ENCODE results near the gene RAPGEF3.

Gene RAPGEF3

GRCh38 chr12:47752552-47752951 is 6.1 kb downstream of the RAPGEF3 start:
- peak overlapping the region in 9 of 11 experiments; percentile 94 to 99 (median 97); a peak in 19 of 22 replicates for H3K4me2 ChIP-seq
- no peaks in the 10 kb centered on the region for H3K9me3 ChIP-seq (replicated peaks in 1 of 11)
- peak overlapping the region in 5 of 11 experiments; percentile 1 to 63 (median 34); a peak in 2 of 22 replicates for H3K9ac ChIP-seq
- no peak for TF ChIP-seq Cebpa-rat (IDR thresholded peaks at IDR 0.05)
- peak overlapping the region in 9 of 11 experiments; percentile 24 to 81 (median 67); a peak in 11 of 22 replicates for H3K27ac ChIP-seq
- H3K4me3 ChIP-seq = no peak overlapping the region
- H3K36me3 ChIP-seq = no peaks in the 10 kb centered on the region
- H3K4me1 ChIP-seq = peaks cover 57 to 100% (median 92%) of the 10 kb centered on the region in 10 experiments
- H4K20me1 ChIP-seq = peaks cover 0 to 6% (median 0%) of the 10 kb centered on the region in 11 experiments; a peak in 2 of 22 replicates
- H3K27me3 ChIP-seq = no peaks in the 10 kb centered on the region

GRCh38 chr12:47752121-47752520 is 6.6 kb downstream of the RAPGEF3 start:
- H3K4me1 ChIP-seq = peaks cover 53 to 100% (median 92%) of the 10 kb centered on the region in 10 experiments
- no peaks in the 10 kb centered on the region for H3K9me3 ChIP-seq (replicated peaks in 1 of 11)
- peak overlapping the region in 9 of 11 experiments; percentile 94 to 99 (median 97); a peak in 17 of 22 replicates for H3K4me2 ChIP-seq
- H3K27ac ChIP-seq = peak overlapping the region in 3 of 11 experiments; percentile 69 to 81 (median 74); a peak in 3 of 22 replicates
- no peaks in the 10 kb centered on the region for H3K36me3 ChIP-seq
- no peaks in the 10 kb centered on the region for H3K27me3 ChIP-seq
- TF ChIP-seq Cebpa-rat (IDR thresholded peaks at IDR 0.05) = no peak
- H3K4me3 ChIP-seq = no peak overlapping the region
- peak overlapping the region in 2 of 11 experiments; percentile 1 to 63; a peak in 1 of 22 replicates for H3K9ac ChIP-seq
- H4K20me1 ChIP-seq = peaks cover 0 to 8% (median 0%) of the 10 kb centered on the region in 11 experiments; a peak in 2 of 22 replicates

GRCh38 chr12:47751561-47751960 is 7.1 kb downstream of the RAPGEF3 start:
- Histone ChIP-seq H3K36me3 (no peaks in the 10 kb centered on the region), H3K9ac (no peak overlapping the region)
- no peak for TF ChIP-seq Cebpa-rat (IDR thresholded peaks at IDR 0.05)

GRCh38 chr12:47750916-47751470 is 7.7 kb downstream of the RAPGEF3 start:
- H3K9ac ChIP-seq = 0 out of 22 replicates have a peak overlapping the region, but pooled peaks of 2 of the 11 experiments have one; percentile 14 to 15
- H3K36me3 ChIP-seq = no peaks in the 10 kb centered on the region
- peak overlapping the region in 2 of 11 experiments; percentile 8 to 25; a peak in 2 of 22 replicates for H3K27ac ChIP-seq
- H3K4me2 ChIP-seq = peak overlapping the region; percentile 30 to 99 (median 97); a peak in 21 of 22 replicates
- no peak for TF ChIP-seq Cebpa-rat (IDR thresholded peaks at IDR 0.05)
- peaks cover 41 to 100% (median 90%) of the 10 kb centered on the region in 10 experiments for H3K4me1 ChIP-seq
- peaks cover 0 to 17% (median 0%) of the 10 kb centered on the region in 11 experiments; a peak in 3 of 22 replicates for H4K20me1 ChIP-seq
- no peak overlapping the region for H3K4me3 ChIP-seq
- no peaks in the 10 kb centered on the region for H3K27me3 ChIP-seq
- no peaks in the 10 kb centered on the region for H3K9me3 ChIP-seq (replicated peaks in 1 of 11)

More at GRCh38 chr12:47751561-47751960, 7.1 kb downstream of the RAPGEF3 start:
- H4K20me1 ChIP-seq = peaks cover 0 to 11% (median 0%) of the 10 kb centered on the region in 11 experiments; a peak in 3 of 22 replicates
- H3K4me2 ChIP-seq = peak overlapping the region in 9 of 11 experiments; percentile 94 to 99 (median 97); a peak in 18 of 22 replicates
- no peaks in the 10 kb centered on the region for H3K9me3 ChIP-seq (replicated peaks in 1 of 11)
- no peaks in the 10 kb centered on the region for H3K27me3 ChIP-seq
- no peak overlapping the region for H3K4me3 ChIP-seq
- peak overlapping the region in 1 of 11 experiments; percentile 25; a peak in 2 of 22 replicates for H3K27ac ChIP-seq
- H3K4me1 ChIP-seq = peaks cover 47 to 100% (median 92%) of the 10 kb centered on the region in 10 experiments

GRCh38 chr12:47750229-47750798 is 8.4 kb downstream of the RAPGEF3 start:
- Histone ChIP-seq H4K20me1 (peaks cover 0 to 24% (median 0%) of the 10 kb centered on the region in 11 experiments; a peak in 3 of 22 replicates), H3K27ac (0 out of 22 replicates have a peak overlapping the region, but pooled peaks of 1 of the 11 experiments have one; percentile 8), H3K4me1 (peaks cover 35 to 100% (median 83%) of the 10 kb centered on the region in 10 experiments), H3K9ac (0 out of 22 replicates have a peak overlapping the region, but pooled peaks of 1 of the 11 experiments have one; percentile 15), H3K4me2 (peak overlapping the region; percentile 30 to 99 (median 97)), H3K36me3 (no peaks in the 10 kb centered on the region), H3K9me3 (replicated peaks in 1 of 11) (no peaks in the 10 kb centered on the region), H3K27me3 (no peaks in the 10 kb centered on the region), H3K4me3 (no peak overlapping the region)
- no peak for TF ChIP-seq Cebpa-rat (IDR thresholded peaks at IDR 0.05)

GRCh38 chr12:47748899-47749298 is 9.8 kb downstream of the RAPGEF3 start:
- TF ChIP-seq Cebpa-rat (IDR thresholded peaks at IDR 0.05) = no peak
- Histone ChIP-seq H3K4me2 (peak overlapping the region in 6 of 11 experiments; percentile 9 to 97 (median 28); a peak in 6 of 22 replicates), H3K9ac (no peak overlapping the region), H3K9me3 (replicated peaks in 1 of 11) (no peaks in the 10 kb centered on the region), H3K27ac (no peak overlapping the region), H3K36me3 (no peaks in the 10 kb centered on the region), H3K27me3 (no peaks in the 10 kb centered on the region), H4K20me1 (peaks cover 0 to 29% (median 0%) of the 10 kb centered on the region in 11 experiments; a peak in 3 of 22 replicates), H3K4me3 (no peak overlapping the region), H3K4me1 (peaks cover 23 to 99% (median 73%) of the 10 kb centered on the region in 10 experiments)

GRCh38 chr12:47748507-47748828 is 10.2 kb downstream of the RAPGEF3 start:
- Histone ChIP-seq H3K27ac (no peak overlapping the region), H3K4me2 (peak overlapping the region in 3 of 11 experiments; percentile 33 to 97 (median 43); a peak in 2 of 22 replicates), H3K36me3 (no peaks in the 10 kb centered on the region), H3K4me1 (peaks cover 23 to 99% (median 73%) of the 10 kb centered on the region in 10 experiments), H3K4me3 (no peak overlapping the region), H3K27me3 (no peaks in the 10 kb centered on the region), H3K9ac (no peak overlapping the region), H4K20me1 (peaks cover 0 to 33% (median 0%) of the 10 kb centered on the region in 11 experiments; a peak in 5 of 22 replicates), H3K9me3 (replicated peaks in 1 of 11) (no peaks in the 10 kb centered on the region)
- no peak for TF ChIP-seq Cebpa-rat (IDR thresholded peaks at IDR 0.05)

GRCh38 chr12:47747596-47748506 is 10.8 kb downstream of the RAPGEF3 start:
- Histone ChIP-seq H3K9ac (no peak overlapping the region), H3K4me2 (peak overlapping the region in 6 of 11 experiments; percentile 8 to 41 (median 28); a peak in 8 of 22 replicates), H3K27ac (no peak overlapping the region), H3K9me3 (replicated peaks in 1 of 11) (no peaks in the 10 kb centered on the region), H3K4me3 (no peak overlapping the region), H3K36me3 (no peaks in the 10 kb centered on the region), H4K20me1 (peaks cover 0 to 37% (median 0%) of the 10 kb centered on the region in 11 experiments; a peak in 5 of 22 replicates), H3K4me1 (peaks cover 19 to 98% (median 72%) of the 10 kb centered on the region in 10 experiments; a peak in 19 of 20 replicates), H3K27me3 (no peaks in the 10 kb centered on the region)
- TF ChIP-seq Cebpa-rat (IDR thresholded peaks at IDR 0.05) = no peak
